ENCODE results near the gene KIF1C. TPM values are rescaled to one million over a fixed set of nuclear protein-coding genes. Genes with fewer than 3 reads are reported as not detected.

KIF1C gene
- polyA plus RNA-seq, 3 donors = 3.6 to 12.0 (median 3.9) TPM

- Histone ChIP-seq H3K4me3 (replicated peaks in 1 of 3; ENCODE audit: low read depth in 2 of 3, low read length in 3 of 3) (no peak overlapping the region), H3K4me2 (replicated peaks; ENCODE audit: extremely low read depth, low read length, poor library complexity, severe bottlenecking) (no peak overlapping the region), H2AFZ (ENCODE audit: insufficient read depth, low read depth, low read length, poor library complexity, severe bottlenecking) (no peak overlapping the region), H3K36me3 (replicated peaks in 1 of 2; ENCODE audit: control insufficient read depth in 1 of 2, insufficient read depth in 2 of 2, low read length in 2 of 2) (peaks cover 33 to 61% of the 10 kb centered on the region in 2 donors), H3K4me1 (ENCODE audit: control insufficient read depth in 1 of 2, insufficient read depth in 2 of 2, low read length in 2 of 2) (peaks cover 15 to 17% of the 10 kb centered on the region in 2 donors), H4K20me1 (ENCODE audit: insufficient read depth, low read length) (no peaks in the 10 kb centered on the region), H3K27ac (ENCODE audit: low read depth in 1 of 2, low read length in 2 of 2) (no peak overlapping the region), H3K9ac (ENCODE audit: insufficient read depth, low read length, poor library complexity, severe bottlenecking) (no peak overlapping the region), H3K79me2 (ENCODE audit: insufficient read depth, low read length) (no peaks in the 10 kb centered on the region), H3K9me3 (replicated peaks in 1 of 2; ENCODE audit: control insufficient read depth in 1 of 2, insufficient read depth in 1 of 2, low read length in 2 of 2) (no peaks in the 10 kb centered on the region), H3K27me3 (ENCODE audit: control insufficient read depth in 2 of 2, insufficient read depth in 2 of 2, low read length in 2 of 2) (no peaks in the 10 kb centered on the region)
- no peak overlapping the region for H3K27ac Mint-ChIP-seq
- H3K4me1 Mint-ChIP-seq = peaks cover 20% of the 10 kb centered on the region
- peaks cover 0 to 3% (median 0%) of the 10 kb centered on the region in 7 donors for H3K9me3 Mint-ChIP-seq
- WGBS (ENCODE audit: insufficient coverage) = 97% methylated on average over 25 of the region's 30 CpGs
- DNase-seq = no peak
- peaks cover 60 to 67% of the 10 kb centered on the region in 2 donors for H3K36me3 Mint-ChIP-seq
- TF ChIP-seq CTCF (IDR thresholded peaks at IDR 0.05) = no peak
- H3K27me3 Mint-ChIP-seq (ENCODE audit: low read depth in 3 of 3) = peaks cover 0 to 3% (median 1%) of the 10 kb centered on the region in 3 donors
- intact Hi-C loops (cut with micrococcal nuclease) = no loop called here
- no peak overlapping the region for H3K4me3 Mint-ChIP-seq
These were observed 24.5 kb downstream of the KIF1C start for GRCh38 chr17:5022171-5022711.

GRCh38 chr17:5023588-5024147 lies 25.9 kb downstream of the KIF1C start:
- Mint-ChIP-seq H3K9me3 (peaks cover 0 to 3% (median 0%) of the 10 kb centered on the region in 7 donors), H3K36me3 (peaks cover 53 to 54% of the 10 kb centered on the region in 2 donors), H3K4me1 (peaks cover 21% of the 10 kb centered on the region), H3K27ac (peak overlapping the region in 1 of 7 donors; percentile 22), H3K27me3 (ENCODE audit: low read depth in 3 of 3) (peaks cover 0 to 6% (median 1%) of the 10 kb centered on the region in 3 donors), H3K4me3 (no peak overlapping the region)
- TF ChIP-seq CTCF (IDR thresholded peaks at IDR 0.05) = no peak
- Histone ChIP-seq H3K4me3 (replicated peaks in 1 of 3; ENCODE audit: low read depth in 2 of 3, low read length in 3 of 3) (no peak overlapping the region), H3K9me3 (replicated peaks in 1 of 2; ENCODE audit: control insufficient read depth in 1 of 2, insufficient read depth in 1 of 2, low read length in 2 of 2) (no peaks in the 10 kb centered on the region), H3K27me3 (ENCODE audit: control insufficient read depth in 2 of 2, insufficient read depth in 2 of 2, low read length in 2 of 2) (no peaks in the 10 kb centered on the region), H3K4me1 (ENCODE audit: control insufficient read depth in 1 of 2, insufficient read depth in 2 of 2, low read length in 2 of 2) (peaks cover 12 to 13% of the 10 kb centered on the region in 2 donors), H2AFZ (ENCODE audit: insufficient read depth, low read depth, low read length, poor library complexity, severe bottlenecking) (no peak overlapping the region), H4K20me1 (ENCODE audit: insufficient read depth, low read length) (no peaks in the 10 kb centered on the region), H3K27ac (ENCODE audit: low read depth in 1 of 2, low read length in 2 of 2) (no peak overlapping the region), H3K9ac (ENCODE audit: insufficient read depth, low read length, poor library complexity, severe bottlenecking) (no peak overlapping the region), H3K4me2 (replicated peaks; ENCODE audit: extremely low read depth, low read length, poor library complexity, severe bottlenecking) (no peak overlapping the region), H3K36me3 (replicated peaks in 1 of 2; ENCODE audit: control insufficient read depth in 1 of 2, insufficient read depth in 2 of 2, low read length in 2 of 2) (peaks cover 33 to 50% of the 10 kb centered on the region in 2 donors), H3K79me2 (ENCODE audit: insufficient read depth, low read length) (no peaks in the 10 kb centered on the region)
- intact Hi-C loops (cut with micrococcal nuclease) = no loop called here
- 94% methylated on average over 22 of the region's 29 CpGs for WGBS (ENCODE audit: insufficient coverage)
- no peak for DNase-seq
